Activated CD8-positive, alpha-beta memory T cell treated with anti-CD3 and anti-CD28 coated beads for 24 hours (primary cell): ENCODE measurements around the gene KLK10.

Experiments
- DNase-seq: peaks from one replicate; pipeline ENCODE4 v3.0.0-alpha.2; 2020

Gene KLK10, protein sequence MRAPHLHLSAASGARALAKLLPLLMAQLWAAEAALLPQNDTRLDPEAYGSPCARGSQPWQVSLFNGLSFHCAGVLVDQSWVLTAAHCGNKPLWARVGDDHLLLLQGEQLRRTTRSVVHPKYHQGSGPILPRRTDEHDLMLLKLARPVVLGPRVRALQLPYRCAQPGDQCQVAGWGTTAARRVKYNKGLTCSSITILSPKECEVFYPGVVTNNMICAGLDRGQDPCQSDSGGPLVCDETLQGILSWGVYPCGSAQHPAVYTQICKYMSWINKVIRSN

GRCh38 chr19:51019544-51019925 lies at the start of gene KLK10:
KLK10 (minus strand) TSS chr19:51019709; CDS start chr19:51019130, 579 bp downstream.
- no peak for DNase-seq

DNA sequence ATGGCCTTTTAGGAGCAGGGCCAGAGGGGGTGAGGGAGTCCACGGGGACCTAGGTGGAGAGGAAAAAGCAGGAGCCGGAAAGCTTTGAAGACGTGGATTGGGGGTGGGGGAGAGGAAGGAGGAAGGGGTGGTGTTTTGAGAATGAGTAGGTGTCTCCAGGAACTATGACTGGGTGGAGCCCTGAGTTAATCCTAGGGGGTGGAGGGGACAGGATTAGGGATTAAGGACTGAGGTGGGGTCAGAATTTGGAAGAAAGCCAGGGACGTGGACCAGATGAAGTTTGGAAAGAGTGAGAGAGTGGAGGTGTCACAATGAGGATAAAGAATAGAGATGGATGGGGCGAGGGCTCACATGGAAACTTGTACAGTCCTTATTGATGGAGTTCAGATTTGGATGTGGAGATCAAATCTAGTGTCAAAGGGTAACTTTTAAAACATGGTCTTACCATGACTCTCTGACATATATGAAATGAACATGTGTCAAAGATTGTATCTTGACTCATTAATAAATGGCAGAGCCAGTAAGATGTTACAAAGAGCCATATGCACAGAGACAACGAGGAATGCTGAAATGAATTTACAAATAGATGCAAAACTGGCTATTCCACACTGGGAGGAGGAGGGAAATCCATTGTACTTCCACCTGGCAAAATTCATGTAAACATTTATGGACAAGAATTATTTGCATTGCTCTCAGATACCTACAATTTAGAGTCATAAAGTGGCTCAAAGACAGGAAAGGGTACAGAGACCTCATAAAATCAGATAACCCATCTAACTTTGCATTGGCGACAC lies 47.1 kb upstream of the KLK10 start:
- peak; percentile 4 for DNase-seq

- DNase-seq = no peak
Observed at GRCh38 chr19:51065221-51065960, 45.9 kb upstream of the KLK10 start.

DNA sequence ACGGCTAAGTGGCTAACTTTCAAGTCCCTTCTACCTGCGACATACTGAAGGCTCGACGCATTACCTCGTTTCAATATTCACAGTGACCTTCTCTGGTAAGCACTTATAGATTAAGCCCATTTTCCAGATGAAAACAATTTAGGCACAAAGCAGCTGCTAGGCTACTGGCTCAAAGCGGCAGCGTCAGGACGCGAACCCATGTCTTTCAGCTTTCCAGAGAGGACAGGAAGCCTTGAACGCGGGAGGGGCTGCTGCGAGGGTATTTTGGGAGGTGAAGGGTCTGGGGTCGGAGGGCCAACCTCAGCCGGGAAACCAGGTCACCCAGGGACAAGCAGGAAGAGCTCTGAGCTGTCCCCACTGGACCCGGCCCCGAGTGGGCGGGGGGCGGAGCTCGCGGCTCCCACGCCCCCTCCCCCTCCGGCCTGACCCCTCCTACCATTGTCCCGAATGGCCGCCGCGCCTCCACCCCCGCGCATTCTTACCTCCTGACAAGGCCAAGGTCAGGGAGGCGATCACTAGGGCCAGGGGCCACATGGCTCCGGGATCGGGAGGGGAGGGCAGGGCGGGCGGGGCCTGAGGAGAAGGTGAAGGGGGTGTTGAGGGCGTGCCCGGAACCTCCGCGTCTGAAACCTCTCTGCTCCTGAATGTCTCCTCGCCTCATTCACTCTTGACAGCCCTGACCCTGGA lies 45.2 kb upstream of the KLK10 start, which contains the start of gene KLK13:
Gene KLK13, minus strand, starts transcription at position 559 of the 687 bp plus-strand sequence. Its CDS starts 25 bp downstream, at position 534.
- DNase-seq = no peak

DNA sequence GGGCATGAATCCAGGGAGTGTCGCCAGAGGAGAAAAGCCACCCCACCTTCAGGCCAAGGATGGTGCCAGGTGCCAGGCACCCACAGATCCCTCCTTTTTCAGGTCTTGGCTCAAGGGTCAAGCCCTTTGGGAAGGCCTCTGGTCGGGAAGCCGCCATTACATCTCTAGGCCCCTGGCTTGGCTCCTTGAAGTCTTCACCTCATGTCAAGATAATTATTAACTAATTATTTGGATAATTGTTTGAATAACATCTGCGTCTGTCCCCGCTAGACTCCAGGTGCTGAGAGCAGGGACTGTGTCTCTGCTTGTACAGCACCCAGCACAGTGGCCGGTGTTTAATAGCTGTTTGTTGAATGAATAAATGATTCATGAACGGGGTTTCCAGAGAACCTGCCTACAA lies 44.2 kb upstream of the KLK10 start:
- DNase-seq = no peak

- no peak for DNase-seq
Observed at GRCh38 chr19:51060973-51061372, 41.5 kb upstream of the KLK10 start.

- no peak for DNase-seq
Observed at GRCh38 chr19:51060336-51060735, 40.8 kb upstream of the KLK10 start.

DNA sequence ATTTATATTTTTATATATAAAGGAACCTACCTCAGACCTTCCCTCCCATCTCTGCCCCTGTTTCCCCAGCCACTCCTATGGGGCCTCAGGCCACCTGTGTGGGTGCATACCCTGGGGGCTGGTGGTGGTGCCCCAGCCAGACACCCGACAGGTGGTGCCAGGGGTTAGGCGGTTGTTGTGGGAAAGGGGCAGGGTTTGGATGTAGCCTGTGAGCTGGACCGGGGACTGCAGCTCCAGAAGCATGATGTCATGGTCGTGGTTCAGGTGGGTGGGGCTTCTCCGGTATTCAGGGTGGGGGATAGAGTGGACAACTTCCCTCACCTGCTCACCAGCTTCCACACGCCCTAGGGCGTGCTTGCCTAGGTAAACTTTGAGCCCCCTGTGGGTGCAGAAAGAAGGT lies 40.2 kb upstream of the KLK10 start:
- no peak for DNase-seq

DNA sequence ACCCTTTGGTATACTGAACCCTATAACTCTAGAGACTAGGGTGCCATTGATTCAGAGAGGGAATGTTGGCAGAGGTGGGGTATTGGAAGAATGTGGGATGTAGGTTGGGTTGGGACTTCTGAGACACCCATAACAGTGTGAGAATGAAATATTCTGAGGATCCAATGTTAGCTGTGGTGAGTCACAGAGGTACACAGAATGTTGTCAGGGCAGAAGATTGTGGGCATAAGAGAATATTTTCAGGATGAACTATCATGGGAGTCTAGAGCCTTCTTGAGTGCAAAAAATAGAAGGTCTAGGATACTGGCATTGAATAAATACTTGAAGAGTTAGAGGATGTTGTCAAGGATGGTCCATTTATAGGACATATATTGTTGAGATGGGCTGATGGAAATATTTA lies 36.4 kb upstream of the KLK10 start:
- DNase-seq = no peak

DNA sequence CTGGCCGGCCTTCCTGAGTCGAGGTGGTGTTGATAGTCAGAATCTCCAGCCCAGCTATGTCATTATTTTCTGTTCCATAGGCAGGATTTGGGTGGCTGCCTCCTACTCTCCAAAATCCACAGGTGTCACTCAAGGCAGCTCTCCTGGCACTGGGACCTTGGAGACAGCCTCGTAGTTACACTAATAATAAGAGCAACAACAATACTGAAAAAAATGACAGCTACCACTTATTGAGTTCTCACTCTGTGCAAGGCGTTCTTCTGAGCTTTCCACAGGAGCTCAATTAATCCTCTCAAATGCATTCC lies 27.5 kb upstream of the KLK10 start:
- DNase-seq = no peak

DNA sequence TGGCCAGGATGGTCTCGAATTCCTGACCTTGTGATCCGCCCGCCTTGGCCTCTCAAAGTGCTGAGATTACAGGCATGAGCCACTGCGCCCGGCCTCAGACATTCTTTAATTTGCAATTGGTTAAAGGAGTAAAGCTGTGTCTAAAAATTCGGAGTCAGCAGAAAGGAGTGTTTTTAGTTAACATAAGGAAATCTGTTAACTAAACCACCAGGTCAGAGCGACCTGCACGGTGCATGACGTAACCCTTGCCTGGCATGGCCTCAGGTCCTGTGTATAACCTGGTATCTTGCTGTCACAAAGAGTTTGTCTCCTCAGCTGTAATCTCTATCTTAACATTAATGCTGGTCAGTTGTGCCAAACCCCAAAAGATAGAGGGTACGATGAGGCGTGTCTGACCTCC lies 24.8 kb upstream of the KLK10 start:
- no peak for DNase-seq

- no peak for DNase-seq
Observed at GRCh38 chr19:51043497-51043896, 24.0 kb upstream of the KLK10 start.

DNA sequence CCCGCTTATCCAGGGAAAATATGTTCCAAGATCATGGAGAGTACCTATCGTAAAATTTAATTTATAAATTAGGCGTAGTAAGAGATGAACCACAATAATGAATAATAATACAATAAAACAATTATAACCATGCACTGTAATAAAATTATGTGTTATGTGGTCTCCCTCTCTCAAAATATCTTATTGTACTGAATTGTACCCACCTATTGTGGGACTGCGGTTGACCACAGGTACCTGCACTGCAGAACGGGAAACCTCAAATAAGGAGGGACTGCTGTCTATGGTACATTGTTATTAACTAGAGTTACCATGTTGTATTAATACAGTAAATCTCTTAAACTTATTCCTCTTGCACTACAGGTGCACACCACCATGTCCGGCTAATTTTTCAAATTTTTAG lies 20.6 kb upstream of the KLK10 start:
- DNase-seq = no peak

DNA sequence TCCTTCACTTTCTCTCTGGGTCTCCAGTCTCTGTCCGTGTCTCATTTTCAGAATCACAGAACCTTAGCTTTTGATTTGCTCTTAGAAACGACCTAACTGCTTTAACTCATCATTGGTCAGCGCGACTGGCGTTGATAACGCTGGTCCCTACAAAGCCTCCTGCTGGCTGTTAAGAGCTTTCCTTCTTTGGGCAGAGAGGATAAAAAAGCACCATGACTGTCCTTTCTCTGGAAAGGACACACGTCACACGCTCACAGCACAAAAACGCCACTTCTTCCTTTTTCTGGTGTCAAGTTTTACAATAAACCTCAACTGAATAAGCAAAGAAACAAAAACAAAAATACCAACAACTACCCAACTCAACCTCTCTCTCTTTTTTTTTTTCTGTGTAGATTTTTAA lies 17.0 kb upstream of the KLK10 start:
- DNase-seq = no peak

GRCh38 chr19:51034704-51035103 lies 15.2 kb upstream of the KLK10 start, which contains the start of gene KLK12:
KLK12 (minus strand) TSS chr19:51035002; CDS start chr19:51034621, 381 bp downstream.
- no peak for DNase-seq

GRCh38 chr19:51031880-51032225 lies 12.3 kb upstream of the KLK10 start:
- no peak for DNase-seq

- no peak for DNase-seq
Observed at GRCh38 chr19:51031220-51031879, 11.8 kb upstream of the KLK10 start.

- DNase-seq = no peak
Observed at GRCh38 chr19:51030631-51031030, 11.1 kb upstream of the KLK10 start.

DNA sequence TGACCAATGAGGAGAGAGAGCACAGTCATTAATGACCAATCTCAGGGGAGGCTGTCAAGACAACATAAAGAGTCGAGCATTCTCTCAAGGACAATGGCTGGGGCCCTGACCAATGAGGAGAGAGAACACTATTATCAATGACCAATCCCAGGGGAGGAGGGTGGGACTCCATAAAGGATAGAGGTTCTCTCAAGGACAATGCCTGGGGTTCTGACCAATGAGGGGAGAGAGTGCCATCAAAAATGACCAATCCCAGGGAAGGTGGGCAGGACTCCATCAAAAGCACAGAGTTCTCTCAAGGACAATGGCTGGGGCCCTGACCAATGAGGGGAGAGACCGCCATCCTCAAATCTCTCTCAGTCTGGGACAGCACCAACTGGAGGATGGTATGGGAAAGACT lies 10.2 kb upstream of the KLK10 start:
- no peak for DNase-seq

- no peak for DNase-seq
Observed at GRCh38 chr19:51027873-51028272, 8.4 kb upstream of the KLK10 start.

GRCh38 chr19:51027126-51027806 lies 7.8 kb upstream of the KLK10 start:
- no peak for DNase-seq

DNA sequence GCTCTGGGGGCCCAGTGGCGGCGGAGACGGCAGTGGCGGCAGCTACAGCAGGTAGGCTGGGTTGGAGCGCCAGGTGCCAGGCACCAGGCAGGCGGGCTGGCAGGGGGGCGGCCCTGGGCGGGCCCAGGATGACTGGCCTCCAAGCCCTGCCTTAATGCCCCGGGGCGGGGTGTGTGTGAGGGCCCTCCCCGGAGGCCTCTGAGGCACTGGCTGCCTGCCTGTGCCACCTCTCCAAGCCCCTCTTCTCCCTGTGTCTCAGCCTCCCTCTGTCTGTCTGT lies 7.0 kb upstream of the KLK10 start, which contains the start of gene KLK11:
Gene KLK11, minus strand, starts transcription at position 63 of the 278 bp plus-strand sequence. CDS start 985 bp downstream, outside the sequence.
- DNase-seq = no peak
